H1 (cell line): ENCODE measurements around the gene KRTAP4-12. TPM values are rescaled to one million over a fixed set of nuclear protein-coding genes. Genes with fewer than 3 reads are reported as not detected.

ENCODE experiments used
- CTCF ChIA-PET: fragments of 300-600 bp; sonication (Branson Sonifier 250); formaldehyde crosslinking; loops from one replicate; lab custom pipeline; 2021; ENCODE audit not compliant: partially characterized antibody; lab: Charles Lee
- POLR2A ChIA-PET: fragments of 300-600 bp; sonication (Branson Sonifier 250); formaldehyde crosslinking; loops from one replicate; lab custom pipeline; 2021; ENCODE audit warnings: inconsistent platforms; ENCODE audit not compliant: partially characterized antibody; lab: Charles Lee
- DNase-seq, 2 experiments: peaks; one replicate each; pipeline versions ENCODE4 v3.0.0 to v3.0.0-alpha.2; 2010 to 2022; ENCODE audit warnings: low spot score in 2 of 2, low read depth in 1 of 2, mixed read lengths in 1 of 2
- FAIRE-seq: peaks from 2 replicates; lab custom pipeline; 2011; peaks lifted over from hg19 to GRCh38; lab: Jason Lieb, UNC
- H2AFZ ChIP-seq: 2 replicates; pipeline ENCODE4 v1.8.1; 2012; ENCODE audit warnings: low read length, inconsistent platforms
- H2AK5ac ChIP-seq: 2 replicates; pipeline ENCODE4 v1.6.1; 2013; ENCODE audit warnings: low read depth, low read length
- H2BK120ac ChIP-seq: replicated peaks from 2 replicates; pipeline ENCODE3; 2013; ENCODE audit warnings: low read depth, low read length, inconsistent platforms
- H2BK12ac ChIP-seq: 2 replicates; pipeline ENCODE4 v1.6.1; 2013; ENCODE audit warnings: low read depth, low read length
- H2BK15ac ChIP-seq: 2 replicates; pipeline ENCODE4 v1.6.1; 2013; ENCODE audit warnings: low read length
- H2BK20ac ChIP-seq: 2 replicates; pipeline ENCODE4 v1.6.1; 2013; ENCODE audit warnings: low read length
- H2BK5ac ChIP-seq: 2 replicates; pipeline ENCODE4 v1.6.1; 2013; ENCODE audit warnings: low read depth, low read length
- H3K14ac ChIP-seq: 2 replicates; pipeline ENCODE4 v1.6.1; 2013; ENCODE audit warnings: inconsistent platforms; ENCODE audit not compliant: insufficient read length
- H3K18ac ChIP-seq: 2 replicates; pipeline ENCODE4 v1.6.1; 2013; ENCODE audit warnings: low read length; ENCODE audit errors: extremely low read depth
- H3K23ac ChIP-seq: 2 replicates; pipeline ENCODE4 v1.6.1; 2013; ENCODE audit warnings: inconsistent platforms; ENCODE audit not compliant: insufficient read length
- H3K23me2 ChIP-seq: 2 replicates; pipeline ENCODE4 v1.6.1; 2013; ENCODE audit warnings: low read depth, low read length
- H3K27ac ChIP-seq: 2 replicates; pipeline ENCODE4 v1.6.1; 2011; ENCODE audit warnings: low read depth, low read length, inconsistent platforms
- H3K27me3 ChIP-seq, 4 experiments: replicated peaks in 1 of 4; 1 replicate in 1 of 4; 2 replicates in 3 of 4; pipeline versions ENCODE4 v1.6.1 to v1.8.1; 2011 to 2013; ENCODE audit warnings: low read length in 3 of 4, mild to moderate bottlenecking in 3 of 4, inconsistent platforms in 2 of 4, mixed read lengths in 2 of 4, moderate library complexity in 1 of 4; ENCODE audit not compliant: control insufficient read depth in 3 of 4, insufficient read depth in 3 of 4; ENCODE audit errors: extremely low read depth in 1 of 4
- H3K36me3 ChIP-seq, 4 experiments: 2 replicates each; pipeline versions ENCODE4 v1.6.1 to v1.8.1; 2011 to 2013; ENCODE audit warnings: mild to moderate bottlenecking in 4 of 4, low read length in 3 of 4, moderate library complexity in 2 of 4, control low read depth in 1 of 4, inconsistent platforms in 1 of 4; ENCODE audit not compliant: insufficient read depth in 4 of 4, control insufficient read depth in 2 of 4
- H3K4ac ChIP-seq: replicated peaks from 2 replicates; pipeline ENCODE3; 2013; ENCODE audit warnings: low read length, low read depth, mixed read lengths, inconsistent platforms; ENCODE audit not compliant: insufficient read length
- H3K4me1 ChIP-seq, 4 experiments: replicated peaks in 1 of 4; 1 replicate in 1 of 4; 2 replicates in 3 of 4; pipeline versions ENCODE4 v1.6.1 to v1.8.1; 2011 to 2013; ENCODE audit warnings: low read length in 3 of 4, inconsistent platforms in 2 of 4, mixed read lengths in 1 of 4; ENCODE audit not compliant: insufficient read depth in 4 of 4, control insufficient read depth in 3 of 4
- H3K4me2 ChIP-seq, 2 experiments: 2 replicates each; pipeline versions ENCODE4 v1.6.1 to v1.8.1; 2011 to 2013; ENCODE audit warnings: low read depth in 2 of 2, low read length in 2 of 2, control low read depth in 1 of 2, inconsistent platforms in 1 of 2, mild to moderate bottlenecking in 1 of 2; ENCODE audit not compliant: insufficient read depth in 1 of 2
- H3K4me3 ChIP-seq, 4 experiments: fragments of 200-600, 300-600 bp in 1 of 4; sonication (generic), shearing (Covaris generic), sonication (Bioruptor Twin) in 1 of 4; 2 replicates each; pipeline versions ENCODE4 v1.5.1 to v1.8.1; 2011 to 2016; ENCODE audit warnings: low read length in 4 of 4, low read depth in 3 of 4, control low read depth in 2 of 4, inconsistent platforms in 2 of 4, mild to moderate bottlenecking in 2 of 4, mixed read lengths in 1 of 4, moderate library complexity in 1 of 4; ENCODE audit not compliant: insufficient read depth in 2 of 4; ENCODE audit errors: extremely low read depth in 1 of 4
- H3K56ac ChIP-seq: replicated peaks from 2 replicates; pipeline ENCODE3; 2013; ENCODE audit warnings: low read depth, mild to moderate bottlenecking, mixed read lengths, low read length, inconsistent platforms; ENCODE audit not compliant: insufficient read length
- H3K79me1 ChIP-seq: 2 replicates; pipeline ENCODE4 v1.6.1; 2013; ENCODE audit warnings: low read depth, low read length, control low read depth
- H3K79me2 ChIP-seq, 2 experiments: 2 replicates each; pipeline versions ENCODE4 v1.6.1 to v1.8.1; 2012 to 2013; ENCODE audit warnings: low read length in 2 of 2, mild to moderate bottlenecking in 2 of 2, inconsistent platforms in 1 of 2; ENCODE audit not compliant: insufficient read depth in 2 of 2, control insufficient read depth in 1 of 2
- H3K9ac ChIP-seq, 4 experiments: replicated peaks in 1 of 4; 1 replicate in 1 of 4; 2 replicates in 3 of 4; pipeline versions ENCODE4 v1.6.1 to v1.8.1; 2011 to 2013; ENCODE audit warnings: low read depth in 3 of 4, low read length in 3 of 4, control low read depth in 2 of 4, mild to moderate bottlenecking in 2 of 4, moderate library complexity in 2 of 4, inconsistent platforms in 1 of 4; ENCODE audit errors: extremely low read depth in 1 of 4
- H3K9me3 ChIP-seq, 2 experiments: 2 replicates each; pipeline versions ENCODE4 v1.6.1 to v1.8.1; 2012 to 2013; ENCODE audit warnings: mild to moderate bottlenecking in 2 of 2, moderate library complexity in 2 of 2, control low read depth in 1 of 2, inconsistent platforms in 1 of 2, low read depth in 1 of 2, low read length in 1 of 2, mixed read lengths in 1 of 2; ENCODE audit not compliant: insufficient read depth in 2 of 2
- H4K20me1 ChIP-seq, 2 experiments: replicated peaks in 1 of 2; 2 replicates each; pipeline versions ENCODE3 to v1.8.1; 2011 to 2013; ENCODE audit warnings: inconsistent platforms in 2 of 2, low read length in 2 of 2, mild to moderate bottlenecking in 1 of 2; ENCODE audit not compliant: insufficient read depth in 2 of 2, control insufficient read depth in 1 of 2
- H4K5ac ChIP-seq: 2 replicates; pipeline ENCODE4 v1.6.1; 2013; ENCODE audit warnings: low read length, low read depth, mixed read lengths, inconsistent platforms; ENCODE audit not compliant: insufficient read length
- H4K8ac ChIP-seq: 2 replicates; pipeline ENCODE4 v1.8.0; 2013; ENCODE audit warnings: mild to moderate bottlenecking, moderate library complexity, low read length, inconsistent platforms; ENCODE audit not compliant: insufficient read depth; ENCODE audit errors: extremely low read depth
- H4K91ac ChIP-seq: replicated peaks from 2 replicates; pipeline ENCODE3; 2013; ENCODE audit warnings: low read length, mixed read lengths, inconsistent platforms; ENCODE audit not compliant: insufficient read length
- BRCA1 ChIP-seq: IDR thresholded peaks from 2 replicates; pipeline ENCODE4 v1.6.1; 2012; ENCODE audit warnings: low read depth, low read length, improper control_type of control experiment
- GABPA ChIP-seq: IDR thresholded peaks from 2 replicates; pipeline ENCODE4 v1.6.1; 2011; ENCODE audit warnings: mild to moderate bottlenecking, low read length, moderate library complexity, borderline replicate concordance; ENCODE audit not compliant: insufficient read depth
- WGBS, 2 experiments: shearing (Covaris generic) in 1 of 2; methylation state at CpG; one replicate each; pipeline versions ENCODE4 v1.1.6 to v1.1.7; 2013 to 2015; ENCODE audit warnings: low lambda C conversion rate in 2 of 2, mixed read lengths in 2 of 2, inconsistent platforms in 1 of 2, low coverage in 1 of 2, missing lambda C conversion rate in 1 of 2; ENCODE audit not compliant: insufficient replicate concordance in 2 of 2, insufficient coverage in 1 of 2, insufficient read length in 1 of 2; ENCODE audit errors: extremely low coverage in 1 of 2, missing lambda C conversion rate in 1 of 2; 5-methylcytosine and 5-hydroxymethylcytosine counted together
- polyA plus RNA-seq, 7 experiments: library from polyadenylated mRNA; depleted of rRNA in 3 of 7; stranded (reverse) in 5 of 7; unstranded in 2 of 7; fragments of >200 nt in 5 of 7; fragments of 200-250 nt in 2 of 7; gene quantifications; 1 replicate in 5 of 7; 2 replicates in 1 of 7; 4 replicates in 1 of 7; pipeline versions ENCODE4 v1.2.1 to v1.2.3, GENCODE V29; 2011 to 2013; ENCODE audit warnings: missing spikeins in 2 of 7, mixed read lengths in 2 of 7
- total RNA-seq: library from RNA; stranded (reverse); fragmentation: NEBNext Ultra II Directional; extraction: Animal tissue kit (Norgen Biotek cat#: 25700); gene quantifications from 2 replicates; pipeline ENCODE4 v1.2.1, GENCODE V29; 2021

The KRTAP4-12 gene
- total and polyA plus RNA-seq, 2 of the 8 experiments (the other 6 are each of a cell fraction or from before 2014, with no cell fraction given), result not detected

- Histone ChIP-seq H3K18ac (no peak overlapping the region), H2BK5ac (no peak overlapping the region), H3K56ac (no peak overlapping the region), H3K4me1 (peaks cover 0 to 4% (median 1%) of the 10 kb centered on the region in 4 experiments; a peak in 1 of 7 replicates)
- no peak for TF ChIP-seq BRCA1
- no peak for TF ChIP-seq GABPA
- TF ChIP-seq, all 59 proteins: peak for 0
- H3K27ac ChIP-seq, result no peak overlapping the region
- no peak overlapping the region for H3K4me3 ChIP-seq
- no peak overlapping the region for H3K4me2 ChIP-seq
- no peak overlapping the region for H4K8ac ChIP-seq
- H3K9ac ChIP-seq, result no peak overlapping the region
- no peak overlapping the region for H3K4ac ChIP-seq
- H3K79me1 ChIP-seq, result no peaks in the 10 kb centered on the region
- no peaks in the 10 kb centered on the region for H4K20me1 ChIP-seq
- no peak overlapping the region for H2BK15ac ChIP-seq
- H2AFZ ChIP-seq, result no peak overlapping the region
- H3K23ac ChIP-seq, result no peak overlapping the region
- H3K27me3 ChIP-seq, result no peaks in the 10 kb centered on the region
- no peak overlapping the region for H4K5ac ChIP-seq
- no peaks in the 10 kb centered on the region for H3K36me3 ChIP-seq
- H3K79me2 ChIP-seq, result no peaks in the 10 kb centered on the region
- H4K91ac ChIP-seq, result no peak overlapping the region
- 97% methylated on average over 7 of the region's 7 CpGs; no CpG with 5 or more reads in 1 of the 2 experiments for WGBS, 2 experiments
- H3K9me3 ChIP-seq, result no peaks in the 10 kb centered on the region; a peak in 1 of 4 replicates
- no peak overlapping the region for H3K14ac ChIP-seq
- ChIA-PET POLR2A (no interaction called here), CTCF (no interaction called here)
- no peak for FAIRE-seq
- H2BK120ac ChIP-seq, result no peak overlapping the region
- no peak overlapping the region for H2AK5ac ChIP-seq
- H2BK20ac ChIP-seq, result no peak overlapping the region
- no peak overlapping the region for H2BK12ac ChIP-seq
- no peak for DNase-seq
- H3K23me2 ChIP-seq, result no peaks in the 10 kb centered on the region
Measured at GRCh38 chr17:41163828-41164227, 39.8 kb upstream of the KRTAP4-12 start.
